ENCODE measurements around the gene IL5. TPM values are rescaled to one million over a fixed set of nuclear protein-coding genes. Genes with fewer than 3 reads are reported as not detected.

The IL5 gene
- total RNA-seq, 4 donors from 2014 or later = not detected

DNA sequence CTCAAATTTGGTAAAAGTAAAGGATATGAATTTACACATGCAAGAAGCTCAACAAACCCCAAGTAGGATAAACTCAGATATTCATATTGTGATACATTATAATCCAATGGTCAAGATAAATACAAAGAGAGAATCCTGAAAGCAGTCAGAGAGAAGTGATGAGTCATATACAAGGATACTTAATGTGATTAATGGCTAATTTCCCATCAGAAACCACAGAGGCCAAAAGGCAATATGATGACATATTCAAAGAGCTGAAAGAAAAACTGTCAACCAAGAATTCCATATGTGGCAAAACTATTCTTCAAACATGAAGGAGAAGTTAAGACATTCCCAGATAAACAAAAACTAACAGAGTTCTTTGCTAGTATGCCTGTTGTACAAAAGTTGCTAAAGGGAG lies 33.2 kb downstream of the IL5 start:
- TF ChIP-seq, protein P1, sequence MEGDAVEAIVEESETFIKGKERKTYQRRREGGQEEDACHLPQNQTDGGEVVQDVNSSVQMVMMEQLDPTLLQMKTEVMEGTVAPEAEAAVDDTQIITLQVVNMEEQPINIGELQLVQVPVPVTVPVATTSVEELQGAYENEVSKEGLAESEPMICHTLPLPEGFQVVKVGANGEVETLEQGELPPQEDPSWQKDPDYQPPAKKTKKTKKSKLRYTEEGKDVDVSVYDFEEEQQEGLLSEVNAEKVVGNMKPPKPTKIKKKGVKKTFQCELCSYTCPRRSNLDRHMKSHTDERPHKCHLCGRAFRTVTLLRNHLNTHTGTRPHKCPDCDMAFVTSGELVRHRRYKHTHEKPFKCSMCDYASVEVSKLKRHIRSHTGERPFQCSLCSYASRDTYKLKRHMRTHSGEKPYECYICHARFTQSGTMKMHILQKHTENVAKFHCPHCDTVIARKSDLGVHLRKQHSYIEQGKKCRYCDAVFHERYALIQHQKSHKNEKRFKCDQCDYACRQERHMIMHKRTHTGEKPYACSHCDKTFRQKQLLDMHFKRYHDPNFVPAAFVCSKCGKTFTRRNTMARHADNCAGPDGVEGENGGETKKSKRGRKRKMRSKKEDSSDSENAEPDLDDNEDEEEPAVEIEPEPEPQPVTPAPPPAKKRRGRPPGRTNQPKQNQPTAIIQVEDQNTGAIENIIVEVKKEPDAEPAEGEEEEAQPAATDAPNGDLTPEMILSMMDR (IDR thresholded peaks at IDR 0.05) = no peak
- ATAC-seq (ENCODE audit: low FRiP score) (no peak), DNase-seq (ENCODE audit: low spot score) (no peak)

DNA sequence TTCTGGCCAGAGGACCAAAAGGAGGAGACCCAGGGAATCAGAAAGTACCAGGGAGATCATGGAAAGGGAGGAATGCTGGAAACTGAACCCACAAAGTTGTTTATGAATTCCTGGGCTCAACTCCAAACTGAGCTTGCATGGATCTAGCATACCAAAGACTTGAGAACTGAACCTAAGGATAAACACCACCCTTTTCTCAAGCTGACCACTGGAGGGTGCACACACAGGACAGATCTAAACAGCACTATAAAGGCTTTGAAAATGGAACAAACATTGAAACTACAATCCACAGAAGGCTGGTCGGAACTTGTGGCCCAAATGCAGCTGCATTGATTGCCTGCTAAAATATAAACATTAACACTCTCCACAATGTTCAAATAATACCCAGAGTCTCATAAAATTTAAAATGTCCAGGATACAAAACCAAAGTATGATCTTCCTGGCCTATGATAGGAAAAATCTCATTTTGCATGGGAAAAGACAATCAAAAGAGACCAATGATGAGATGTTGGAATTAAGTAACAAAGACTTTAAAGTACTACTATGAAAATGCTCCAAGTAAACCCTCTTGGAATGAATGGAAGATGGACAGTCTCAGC lies 37.1 kb downstream of the IL5 start:
- DNase-seq (ENCODE audit: low spot score) = no peak
- peak; percentile 67 for ATAC-seq (ENCODE audit: low FRiP score)

DNA sequence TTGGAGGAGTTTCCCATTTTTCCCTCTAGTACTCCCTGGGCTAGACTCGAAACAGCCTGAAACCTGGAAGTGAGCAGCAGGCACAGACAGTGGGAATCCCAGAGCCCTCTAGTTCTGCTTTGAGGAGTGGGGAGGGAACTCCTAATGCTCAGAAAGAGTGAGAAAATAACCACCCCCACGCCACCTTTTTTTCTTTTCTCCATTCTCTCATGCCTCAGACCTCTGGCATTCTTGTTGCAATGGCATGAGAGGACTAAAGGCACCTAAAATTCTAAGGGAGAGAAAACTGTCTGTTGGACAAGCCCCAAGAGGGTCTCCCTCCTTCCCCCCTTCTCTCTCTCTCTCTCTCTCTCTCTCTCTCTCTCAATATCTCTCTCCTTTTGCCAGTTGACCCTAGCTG lies 37.7 kb downstream of the IL5 start:
- TF ChIP-seq, protein P1 (IDR thresholded peaks at IDR 0.05) = no peak
- no peak for DNase-seq (ENCODE audit: low spot score)
- peak; percentile 41 for ATAC-seq (ENCODE audit: low FRiP score)

More for the DNA sequence above, 37.1 kb downstream of the IL5 start:
- TF ChIP-seq, protein P1 (IDR thresholded peaks at IDR 0.05) = no peak

DNA sequence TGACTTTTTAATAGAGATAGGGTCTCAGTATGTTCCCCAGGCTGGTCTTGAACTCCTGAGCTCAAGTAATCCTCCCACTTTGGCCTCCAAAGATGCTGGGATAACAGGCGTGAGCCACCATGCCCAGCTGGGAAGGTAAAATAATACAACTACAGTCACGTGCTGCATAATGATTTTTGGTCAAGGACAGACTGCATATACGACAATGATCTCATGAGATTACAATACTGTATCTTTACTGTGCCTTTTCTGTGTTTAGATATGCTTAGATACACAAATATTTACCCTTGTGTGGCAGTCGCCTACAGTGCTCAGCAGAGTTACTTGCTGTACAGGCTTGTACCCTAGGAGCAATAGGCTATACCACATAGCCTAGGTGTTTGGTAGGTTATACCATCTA lies 38.6 kb downstream of the IL5 start:
- no peak for DNase-seq (ENCODE audit: low spot score)
- no peak for ATAC-seq (ENCODE audit: low FRiP score)
- TF ChIP-seq, protein P1 (IDR thresholded peaks at IDR 0.05) = no peak

DNA sequence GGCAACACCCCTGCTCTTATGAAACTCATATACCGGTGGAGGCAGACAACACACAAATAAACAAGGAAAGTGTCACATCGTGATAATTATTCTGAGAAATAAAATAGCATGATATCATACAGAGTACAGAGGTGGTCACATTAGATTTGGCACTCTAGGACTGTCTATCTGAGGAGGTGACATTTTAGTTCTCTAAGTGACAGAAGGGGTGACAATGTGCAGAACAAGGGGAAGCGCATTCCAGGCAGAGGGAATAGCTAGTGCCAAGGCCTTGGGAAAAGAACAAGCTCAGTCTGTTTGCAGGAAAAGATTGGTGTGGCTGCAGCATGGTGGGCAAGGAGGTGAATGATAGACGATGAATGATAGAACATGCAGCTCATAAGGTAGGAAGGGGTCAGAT lies 40.1 kb downstream of the IL5 start:
- DNase-seq (ENCODE audit: low spot score) (no peak), ATAC-seq (ENCODE audit: low FRiP score) (no peak)
- TF ChIP-seq, protein P1 (IDR thresholded peaks at IDR 0.05) = no peak

DNA sequence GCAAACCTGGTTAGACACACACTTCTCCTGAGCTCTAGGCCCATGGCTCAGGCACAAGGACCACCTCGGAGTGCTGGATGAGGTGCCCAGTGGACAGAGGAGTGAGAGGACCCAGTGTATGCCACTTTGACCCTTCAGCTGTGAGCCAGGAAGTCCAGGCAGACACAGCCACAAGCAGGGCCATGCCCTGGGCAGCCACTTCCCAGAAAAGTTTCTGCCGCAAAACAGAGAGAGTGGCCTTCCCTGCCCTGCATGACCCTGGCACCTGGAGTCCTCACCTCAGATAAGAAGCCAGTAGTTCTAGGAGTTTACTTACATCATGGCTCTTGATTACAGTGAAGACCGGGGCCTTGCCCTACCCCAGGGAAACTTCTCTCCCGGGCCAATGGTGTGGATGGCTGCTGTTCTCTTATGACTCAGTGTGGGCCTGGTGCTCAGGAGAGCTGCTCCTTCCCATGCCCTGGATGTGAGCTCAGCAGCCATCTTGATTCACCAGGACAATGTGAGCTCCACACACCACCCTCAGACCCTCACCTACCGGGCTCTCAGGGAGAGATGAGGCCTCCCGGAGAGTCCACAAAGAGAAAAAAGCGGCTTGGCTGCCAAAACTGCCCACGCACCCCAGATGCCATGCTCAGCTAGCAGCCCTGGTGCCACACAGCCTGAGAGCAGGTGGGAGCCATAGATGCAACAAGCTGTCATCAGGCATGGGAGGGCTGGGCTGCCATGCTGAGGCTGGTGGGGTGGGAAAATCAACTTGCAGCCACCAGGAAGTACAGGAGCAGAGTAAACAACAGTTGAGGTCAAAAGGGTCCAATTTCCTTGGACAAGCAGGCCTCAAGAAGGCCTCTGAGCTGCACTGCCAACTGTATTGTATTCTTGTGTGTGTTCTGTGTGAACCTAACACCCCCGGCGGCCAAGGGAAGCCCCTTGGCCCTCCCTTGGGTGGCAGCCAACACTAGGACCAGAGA lies 41.1 kb downstream of the IL5 start:
- TF ChIP-seq, protein P1 (IDR thresholded peaks at IDR 0.05) = no peak
- DNase-seq (ENCODE audit: low spot score) (no peak), ATAC-seq (ENCODE audit: low FRiP score) (no peak)
